ENCODE measurements around the gene C1QTNF1. TPM values are rescaled to one million over a fixed set of nuclear protein-coding genes. Genes with fewer than 3 reads are reported as not detected.

Gene C1QTNF1
- total RNA-seq, 6 donors from 2014 or later, result 9.3 to 30.4 (median 14.1) TPM

DNA sequence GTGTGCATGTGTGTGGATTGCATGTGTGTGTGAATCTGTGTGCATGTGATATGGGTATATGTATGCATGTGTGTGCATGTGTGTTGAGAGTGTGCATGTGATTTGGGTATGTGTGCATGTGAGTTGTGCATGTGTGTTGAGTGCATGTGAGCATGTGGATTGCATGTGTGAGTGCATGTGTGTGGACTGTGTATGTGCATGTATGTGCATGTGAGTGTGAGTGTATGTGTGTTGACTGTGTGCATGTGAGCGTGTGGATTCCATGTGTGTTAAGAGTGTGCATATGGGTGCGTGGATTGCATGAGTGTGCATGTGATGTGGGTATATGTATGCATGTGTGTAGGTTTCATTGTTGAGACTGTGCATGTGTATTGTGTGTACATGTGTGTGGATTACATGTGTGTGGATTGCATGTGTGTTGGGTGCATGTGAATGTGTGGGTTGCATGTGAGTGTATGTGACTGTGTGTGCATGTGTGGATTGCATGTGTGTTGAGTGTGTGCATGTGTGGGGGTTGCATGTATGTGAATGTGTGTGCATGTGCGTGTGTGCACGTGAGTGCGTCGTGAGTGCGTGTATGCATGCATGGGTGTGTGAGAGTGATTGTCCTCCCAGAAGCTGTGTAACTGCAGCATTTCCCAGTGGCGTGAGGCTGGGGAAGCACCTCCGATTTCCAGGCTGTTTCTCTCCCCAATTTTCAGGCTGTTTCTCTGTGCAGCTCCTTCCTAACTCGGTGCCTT lies 19.4 kb downstream of the C1QTNF1 start:
- Histone ChIP-seq H3K27me3 (no peaks in the 10 kb centered on the region), H3K36me3 (peaks cover 0 to 11% (median 2%) of the 10 kb centered on the region in 4 donors), H3K27ac (no peak overlapping the region), H3K4me1 (peaks cover 0 to 17% (median 10%) of the 10 kb centered on the region in 4 donors), H3K4me3 (no peak overlapping the region), H3K9me3 (no peaks in the 10 kb centered on the region)
- 83 to 86% methylated on average over 9 to 10 of the region's 10 CpGs for WGBS, 2 donors
- no peak for TF ChIP-seq EP300 (IDR thresholded peaks at IDR 0.05)
- TF ChIP-seq POLR2AphosphoS5 (IDR thresholded peaks at IDR 0.05), result no peak
- TF ChIP-seq, protein P1, sequence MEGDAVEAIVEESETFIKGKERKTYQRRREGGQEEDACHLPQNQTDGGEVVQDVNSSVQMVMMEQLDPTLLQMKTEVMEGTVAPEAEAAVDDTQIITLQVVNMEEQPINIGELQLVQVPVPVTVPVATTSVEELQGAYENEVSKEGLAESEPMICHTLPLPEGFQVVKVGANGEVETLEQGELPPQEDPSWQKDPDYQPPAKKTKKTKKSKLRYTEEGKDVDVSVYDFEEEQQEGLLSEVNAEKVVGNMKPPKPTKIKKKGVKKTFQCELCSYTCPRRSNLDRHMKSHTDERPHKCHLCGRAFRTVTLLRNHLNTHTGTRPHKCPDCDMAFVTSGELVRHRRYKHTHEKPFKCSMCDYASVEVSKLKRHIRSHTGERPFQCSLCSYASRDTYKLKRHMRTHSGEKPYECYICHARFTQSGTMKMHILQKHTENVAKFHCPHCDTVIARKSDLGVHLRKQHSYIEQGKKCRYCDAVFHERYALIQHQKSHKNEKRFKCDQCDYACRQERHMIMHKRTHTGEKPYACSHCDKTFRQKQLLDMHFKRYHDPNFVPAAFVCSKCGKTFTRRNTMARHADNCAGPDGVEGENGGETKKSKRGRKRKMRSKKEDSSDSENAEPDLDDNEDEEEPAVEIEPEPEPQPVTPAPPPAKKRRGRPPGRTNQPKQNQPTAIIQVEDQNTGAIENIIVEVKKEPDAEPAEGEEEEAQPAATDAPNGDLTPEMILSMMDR (IDR thresholded peaks at IDR 0.05), result no peak
- TF ChIP-seq POLR2A (IDR thresholded peaks at IDR 0.05), result no peak
- DNase-seq, result no peak
- no peak for ATAC-seq (ENCODE audit: low FRiP score in 2 of 2)

DNA sequence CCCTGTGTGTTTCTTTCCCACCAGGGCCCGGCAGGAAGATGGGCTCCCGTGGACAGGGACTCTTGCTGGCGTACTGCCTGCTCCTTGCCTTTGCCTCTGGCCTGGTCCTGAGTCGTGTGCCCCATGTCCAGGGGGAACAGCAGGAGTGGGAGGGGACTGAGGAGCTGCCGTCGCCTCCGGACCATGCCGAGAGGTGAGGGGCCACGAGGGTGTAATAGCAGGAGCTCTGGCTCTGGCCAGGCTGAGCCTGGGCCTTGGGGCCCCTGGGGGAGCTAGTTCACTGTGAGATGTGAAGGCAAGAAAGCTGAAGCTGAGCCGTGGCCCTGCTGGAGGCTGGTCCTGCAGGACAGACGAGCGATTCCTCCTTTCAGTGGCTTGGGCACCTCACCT lies 20.0 kb downstream of the C1QTNF1 start:
- H3K36me3 ChIP-seq, result peaks cover 0 to 16% (median 2%) of the 10 kb centered on the region in 4 donors

DNA sequence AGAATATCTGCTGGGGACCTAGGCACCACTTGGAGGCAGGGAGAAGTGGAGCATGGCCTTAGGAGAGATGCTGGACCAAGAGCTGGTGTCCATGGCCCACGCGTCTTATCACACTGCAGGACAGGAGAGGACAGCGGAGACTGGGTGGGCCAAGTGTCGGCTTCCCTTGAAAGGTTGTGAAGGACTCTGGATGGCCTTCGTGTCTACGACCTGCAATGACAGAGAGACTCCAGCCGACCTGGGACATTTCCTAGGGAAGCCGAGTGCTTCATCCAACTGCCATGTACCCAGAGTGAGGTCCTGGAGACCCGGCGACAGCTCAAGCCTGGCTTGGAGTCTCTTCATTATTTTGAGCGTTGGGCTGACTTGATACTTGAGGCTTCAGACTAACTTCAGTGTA lies 20.5 kb downstream of the C1QTNF1 start:
- H3K36me3 ChIP-seq, result peaks cover 0 to 21% (median 2%) of the 10 kb centered on the region in 4 donors
- 92% methylated on average over 11 of the region's 11 CpGs for WGBS, 2 donors
- no peak for ATAC-seq (ENCODE audit: low FRiP score in 2 of 2)
- H3K27ac ChIP-seq, result no peak overlapping the region
- H3K4me3 ChIP-seq, result no peak overlapping the region
- no peaks in the 10 kb centered on the region for H3K27me3 ChIP-seq
- no peaks in the 10 kb centered on the region for H3K9me3 ChIP-seq
- TF ChIP-seq POLR2AphosphoS5 (IDR thresholded peaks at IDR 0.05), result no peak
- TF ChIP-seq, protein P1 (IDR thresholded peaks at IDR 0.05), result no peak
- DNase-seq, result no peak
- H3K4me1 ChIP-seq, result peaks cover 0 to 9% (median 5%) of the 10 kb centered on the region in 4 donors

More for the DNA sequence above, 20.0 kb downstream of the C1QTNF1 start:
- TF ChIP-seq, protein P1 (IDR thresholded peaks at IDR 0.05), result no peak
- TF ChIP-seq POLR2AphosphoS5 (IDR thresholded peaks at IDR 0.05), result no peak
- no peak for TF ChIP-seq EP300 (IDR thresholded peaks at IDR 0.05)
- no peak for TF ChIP-seq POLR2A (IDR thresholded peaks at IDR 0.05)
- no peaks in the 10 kb centered on the region for H3K9me3 ChIP-seq
- no peaks in the 10 kb centered on the region for H3K27me3 ChIP-seq
- DNase-seq (no peak), ATAC-seq (ENCODE audit: low FRiP score in 2 of 2) (no peak)
- H3K4me3 ChIP-seq, result no peak overlapping the region
- WGBS, 2 donors, result 75 to 79% methylated on average over 7 to 11 of the region's 12 CpGs
- H3K27ac ChIP-seq, result no peak overlapping the region
- H3K4me1 ChIP-seq, result peaks cover 0 to 12% (median 7%) of the 10 kb centered on the region in 4 donors

DNA sequence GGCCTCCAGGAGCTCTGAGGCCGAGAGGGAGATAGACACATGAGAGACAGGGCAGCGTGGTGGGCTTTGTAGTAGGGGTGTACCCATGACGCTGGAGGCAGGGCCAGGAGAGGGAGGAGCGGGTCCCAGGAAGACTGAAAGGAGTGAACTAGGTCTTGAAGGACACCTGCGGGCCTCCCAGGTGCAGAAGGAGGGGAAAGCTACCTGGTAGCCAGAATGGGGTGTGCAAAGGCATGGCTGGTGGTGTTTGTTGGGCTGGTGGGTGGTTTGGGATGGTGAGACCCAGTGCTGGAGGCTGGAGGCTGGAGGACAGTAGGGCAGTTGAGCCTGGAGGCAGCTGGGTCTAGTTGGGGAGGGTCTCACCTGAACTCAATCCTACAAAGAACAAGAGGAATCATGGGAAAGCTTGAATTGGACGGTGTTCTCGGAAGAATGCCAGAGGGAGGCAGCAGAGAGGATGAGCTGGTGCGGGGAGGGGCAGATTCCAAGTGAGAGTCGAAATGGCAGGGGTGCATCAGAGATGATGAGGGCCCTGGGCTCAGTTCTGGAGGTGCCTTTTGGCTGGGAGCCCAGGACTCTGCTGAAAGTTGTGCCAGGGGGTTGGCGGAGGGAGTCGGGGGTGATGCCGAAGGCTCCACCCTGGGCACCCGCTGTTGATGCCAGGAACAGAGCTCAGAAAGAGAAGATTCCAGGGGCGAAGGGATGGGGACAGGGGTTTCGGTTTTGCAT lies 21.2 kb downstream of the C1QTNF1 start:
- Histone ChIP-seq H3K27me3 (no peaks in the 10 kb centered on the region), H3K27ac (no peak overlapping the region), H3K36me3 (peaks cover 0 to 21% (median 2%) of the 10 kb centered on the region in 4 donors), H3K4me3 (no peak overlapping the region), H3K9me3 (no peaks in the 10 kb centered on the region), H3K4me1 (peaks cover 0 to 9% (median 5%) of the 10 kb centered on the region in 4 donors)
- WGBS, 2 donors, result 76 to 81% methylated on average over 15 of the region's 15 CpGs
- TF ChIP-seq POLR2A (IDR thresholded peaks at IDR 0.05) (no peak), POLR2AphosphoS5 (IDR thresholded peaks at IDR 0.05) (no peak), EP300 (IDR thresholded peaks at IDR 0.05) (no peak)
- TF ChIP-seq, protein P1 (IDR thresholded peaks at IDR 0.05), result no peak
- DNase-seq (no peak), ATAC-seq (ENCODE audit: low FRiP score in 2 of 2) (no peak)
